Right lobe of liver (tissue), 6 donors: ENCODE data around the gene PHKB. TPM values are rescaled to one million over a fixed set of nuclear protein-coding genes. Genes with fewer than 3 reads are reported as not detected.

ENCODE experiments used
- ATAC-seq, 4 donors: fragments of 200-7000 bp; cut with Tn5 transposase; one replicate each; pipeline ENCODE4 v1.9.1; 2020; ENCODE audit warnings: mild to moderate bottlenecking in 4 of 4, moderate library complexity in 4 of 4
- DNase-seq, 3 donors: peaks; one replicate each; pipeline ENCODE4 v3.0.0-alpha.2; 2020
- H3K27ac ChIP-seq, 3 donors: fragments of 200-600 bp; one replicate each; pipeline ENCODE4 v1.8.0; 2022
- H3K27me3 ChIP-seq, 2 donors: fragments of 200-600 bp; one replicate each; pipeline ENCODE4 v1.8.0; 2022
- H3K36me3 ChIP-seq, 4 donors: fragments of 200-600 bp; sonication (generic) in 1 of 4; one replicate each; pipeline versions ENCODE4 v1.5.1 to v1.8.0; 2017 to 2022; ENCODE audit warnings: control low read depth in 1 of 4
- H3K4me1 ChIP-seq, 4 donors: fragments of 200-600 bp; sonication (generic) in 1 of 4; one replicate each; pipeline versions ENCODE4 v1.5.1 to v1.8.0; 2017 to 2022; ENCODE audit warnings: control low read depth in 1 of 4
- H3K4me3 ChIP-seq, 3 donors: fragments of 200-600 bp; one replicate each; pipeline ENCODE4 v1.8.0; 2022
- H3K9me3 ChIP-seq, 4 donors: fragments of 200-600 bp; sonication (generic) in 1 of 4; one replicate each; pipeline versions ENCODE4 v1.5.1 to v1.8.0; 2017 to 2022; ENCODE audit warnings: control low read depth in 1 of 4
- POLR2A ChIP-seq: fragments of 450-650 bp; IDR thresholded peaks from one replicate; pipeline ENCODE4 v1.6.1; 2017; ENCODE audit warnings: antibody characterized with exemption, mild to moderate bottlenecking
- WGBS: methylation state at CpG from one replicate; pipeline ENCODE4 v1.1.6; 2018; ENCODE audit warnings: low coverage, low lambda C conversion rate; ENCODE audit not compliant: insufficient coverage; ENCODE audit errors: missing lambda C conversion rate; 5-methylcytosine and 5-hydroxymethylcytosine counted together
- intact Hi-C, 2 donors: fragments of 100-400 bp; cut with DNase I; formaldehyde crosslinking; loops; one replicate each; pipeline versions ENCODE4 v1.11.2 to v1.14.1; 2022
- total RNA-seq, 6 experiments: library from RNA; depleted of rRNA in 2 of 6; stranded (reverse); fragments of >200 nt in 2 of 6; fragmentation: NEBNext Ultra II Directional in 3 of 6; extraction: Animal tissue kit (Norgen Biotek cat#: 25700) in 3 of 6; gene quantifications; one replicate each; pipeline versions ENCODE4 v1.1.0 to v1.2.4, GENCODE V29; 2016 to 2023
- TF ChIP-seq, protein P1 (sequence below), 4 donors: fragments of 200-600 bp in 3 of 4; fragments of 450-650 bp in 1 of 4; IDR thresholded peaks; one replicate each; pipeline versions ENCODE4 v1.5.1 to v1.8.0; 2016 to 2022; ENCODE audit warnings: antibody characterized with exemption in 4 of 4, mild to moderate bottlenecking in 2 of 4
- donor health status: DM: no; HTN: yes; CAD: no.
- donor health status: DM: no; HTN: no; CAD: no.
- donor health status: DM: no; HTN: no; CAD: no.
- donor health status: DM: no; HTN: yes; CAD: no.
- donor health status: DM: no; HTN: yes; CAD: no.

The PHKB gene
- total RNA-seq, 6 experiments from 2014 or later, result 28.9 to 45.3 (median 35.4) TPM

DNA sequence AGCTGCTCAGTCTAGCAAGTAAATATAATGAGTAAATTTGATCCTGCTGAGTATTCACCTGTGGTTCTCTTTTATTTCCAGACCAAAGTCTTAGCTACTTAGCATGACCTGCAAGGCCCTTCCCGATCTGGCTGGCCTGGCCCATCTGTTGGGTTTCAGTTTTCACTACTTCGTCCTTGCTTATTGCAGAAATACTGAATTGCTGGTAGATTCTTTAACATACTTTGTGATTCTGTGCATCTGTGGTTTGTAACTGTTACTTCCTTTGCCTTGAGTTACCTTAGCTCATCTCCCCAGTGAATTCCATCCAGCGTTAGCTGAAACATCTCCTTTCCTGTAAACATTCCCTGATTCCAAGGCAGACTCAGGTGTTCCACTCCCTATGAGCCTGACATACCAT, 131.1 kb downstream of the PHKB start:
- no peaks in the 10 kb centered on the region for H3K9me3 ChIP-seq
- intact Hi-C loops, result no loop called here
- no peak for TF ChIP-seq POLR2A
- TF ChIP-seq, protein P1, sequence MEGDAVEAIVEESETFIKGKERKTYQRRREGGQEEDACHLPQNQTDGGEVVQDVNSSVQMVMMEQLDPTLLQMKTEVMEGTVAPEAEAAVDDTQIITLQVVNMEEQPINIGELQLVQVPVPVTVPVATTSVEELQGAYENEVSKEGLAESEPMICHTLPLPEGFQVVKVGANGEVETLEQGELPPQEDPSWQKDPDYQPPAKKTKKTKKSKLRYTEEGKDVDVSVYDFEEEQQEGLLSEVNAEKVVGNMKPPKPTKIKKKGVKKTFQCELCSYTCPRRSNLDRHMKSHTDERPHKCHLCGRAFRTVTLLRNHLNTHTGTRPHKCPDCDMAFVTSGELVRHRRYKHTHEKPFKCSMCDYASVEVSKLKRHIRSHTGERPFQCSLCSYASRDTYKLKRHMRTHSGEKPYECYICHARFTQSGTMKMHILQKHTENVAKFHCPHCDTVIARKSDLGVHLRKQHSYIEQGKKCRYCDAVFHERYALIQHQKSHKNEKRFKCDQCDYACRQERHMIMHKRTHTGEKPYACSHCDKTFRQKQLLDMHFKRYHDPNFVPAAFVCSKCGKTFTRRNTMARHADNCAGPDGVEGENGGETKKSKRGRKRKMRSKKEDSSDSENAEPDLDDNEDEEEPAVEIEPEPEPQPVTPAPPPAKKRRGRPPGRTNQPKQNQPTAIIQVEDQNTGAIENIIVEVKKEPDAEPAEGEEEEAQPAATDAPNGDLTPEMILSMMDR (IDR thresholded peaks at IDR 0.05), result no peak
- H3K36me3 ChIP-seq, result peaks cover 0 to 42% (median 6%) of the 10 kb centered on the region in 4 donors
- no peaks in the 10 kb centered on the region for H3K27me3 ChIP-seq
- ATAC-seq (no peak), DNase-seq (no peak)
- no peak overlapping the region for H3K27ac ChIP-seq
- H3K4me1 ChIP-seq, result no peaks in the 10 kb centered on the region
- WGBS, result 93% methylated on average over 3 of the region's 3 CpGs
- H3K4me3 ChIP-seq, result no peak overlapping the region

DNA sequence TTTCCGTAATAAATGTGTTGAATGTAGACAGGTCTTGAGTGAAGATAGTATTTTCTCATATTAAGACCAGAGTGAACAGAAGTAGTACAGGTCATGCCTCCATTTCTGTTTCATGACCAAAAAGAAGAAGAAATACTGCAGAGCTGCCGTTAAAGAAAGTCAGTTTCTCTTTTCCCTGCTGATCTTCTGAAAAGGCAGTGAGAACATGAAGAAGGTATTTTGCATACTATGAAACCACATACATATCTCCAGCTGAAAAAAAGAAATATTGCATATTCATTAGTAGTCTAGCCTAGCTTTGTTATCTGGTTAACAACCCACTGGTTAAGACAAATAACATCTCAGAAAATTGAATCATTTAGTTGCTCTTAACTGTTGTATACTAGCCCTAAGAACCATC, 138.4 kb downstream of the PHKB start:
- Histone ChIP-seq H3K36me3 (peaks cover 0 to 3% (median 2%) of the 10 kb centered on the region in 4 donors), H3K4me1 (no peaks in the 10 kb centered on the region), H3K27me3 (no peaks in the 10 kb centered on the region), H3K4me3 (no peak overlapping the region), H3K27ac (no peak overlapping the region), H3K9me3 (no peaks in the 10 kb centered on the region)
- DNase-seq, result no peak
- TF ChIP-seq, protein P1 (IDR thresholded peaks at IDR 0.05), result no peak
- TF ChIP-seq POLR2A, result no peak
- ATAC-seq, result no peak
- intact Hi-C loops, result no loop called here
- 79% methylated on average over 2 of the region's 2 CpGs for WGBS

DNA sequence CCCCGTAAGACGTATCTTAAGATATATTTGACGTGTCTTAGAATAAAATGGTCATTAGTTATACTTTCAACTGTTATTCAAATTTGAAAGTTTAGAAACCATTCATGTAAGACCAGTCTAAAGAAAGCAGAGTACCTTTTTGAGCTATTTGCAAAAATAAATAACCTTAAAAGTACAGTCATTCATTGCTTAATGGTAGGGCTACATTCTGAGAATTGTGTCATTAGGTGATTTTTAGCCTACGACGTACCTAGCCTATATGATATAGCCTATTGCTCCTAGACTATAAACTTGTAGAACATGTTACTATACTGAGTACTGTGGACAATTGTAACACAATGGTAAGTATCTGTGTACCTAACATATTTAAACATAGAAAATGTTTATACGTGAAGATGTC, 139.2 kb downstream of the PHKB start:
- Histone ChIP-seq H3K27ac (no peak overlapping the region), H3K4me3 (no peak overlapping the region), H3K9me3 (no peaks in the 10 kb centered on the region), H3K36me3 (peaks cover 0 to 3% (median 2%) of the 10 kb centered on the region in 4 donors), H3K4me1 (no peaks in the 10 kb centered on the region), H3K27me3 (no peaks in the 10 kb centered on the region)
- DNase-seq (no peak), ATAC-seq (no peak)
- intact Hi-C loops, result no loop called here
- TF ChIP-seq, protein P1 (IDR thresholded peaks at IDR 0.05), result no peak
- no peak for TF ChIP-seq POLR2A
- WGBS, result 94% methylated on average over 6 of the region's 6 CpGs

DNA sequence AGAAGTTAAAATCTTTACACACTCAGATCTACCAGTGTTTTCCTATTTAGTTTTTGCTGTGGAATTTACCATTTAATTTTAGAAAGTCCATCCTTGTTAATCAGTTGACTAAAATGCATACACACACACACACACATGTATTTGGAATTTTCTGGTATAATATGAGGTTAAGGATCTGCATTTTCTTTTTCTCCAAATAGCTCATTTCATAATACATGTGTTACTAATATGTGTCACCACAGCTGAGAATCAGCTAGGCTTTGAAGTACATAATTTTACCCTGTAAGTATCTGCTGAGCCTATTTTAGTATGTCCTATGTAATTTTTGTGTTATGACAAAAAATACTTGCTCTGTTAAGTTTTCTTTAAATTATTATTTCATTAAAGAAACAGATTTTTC, 143.2 kb downstream of the PHKB start:
- H3K4me1 ChIP-seq, result no peaks in the 10 kb centered on the region
- intact Hi-C loops, result no loop called here
- ATAC-seq (no peak), DNase-seq (no peak)
- H3K36me3 ChIP-seq, result peaks cover 0 to 3% (median 2%) of the 10 kb centered on the region in 4 donors
- H3K27me3 ChIP-seq, result no peaks in the 10 kb centered on the region
- no peak overlapping the region for H3K27ac ChIP-seq
- no peak overlapping the region for H3K4me3 ChIP-seq
- TF ChIP-seq, protein P1 (IDR thresholded peaks at IDR 0.05), result no peak
- H3K9me3 ChIP-seq, result no peaks in the 10 kb centered on the region

DNA sequence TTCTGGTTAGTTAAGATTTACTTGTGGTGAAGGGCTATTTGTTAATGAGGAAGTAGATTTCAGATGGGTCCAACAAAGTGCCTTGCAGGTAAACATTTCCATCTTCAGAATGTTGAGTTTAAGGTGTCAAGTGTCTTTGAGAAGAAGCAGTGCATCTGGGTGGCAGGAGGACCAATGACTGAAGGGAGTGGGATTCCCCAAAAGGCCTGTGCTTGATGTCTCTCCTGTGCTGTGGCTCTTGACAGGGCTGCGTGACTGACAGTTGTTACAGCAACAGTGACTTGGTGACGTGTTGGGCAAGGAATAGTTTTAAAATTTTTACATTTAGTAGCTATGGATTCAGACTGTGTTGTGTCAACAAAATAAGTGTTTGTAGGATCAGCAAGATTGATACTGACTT, 149.9 kb downstream of the PHKB start:
- ATAC-seq, result no peak
- Histone ChIP-seq H3K36me3 (no peaks in the 10 kb centered on the region), H3K27ac (no peak overlapping the region), H3K4me3 (no peak overlapping the region), H3K27me3 (no peaks in the 10 kb centered on the region), H3K9me3 (no peaks in the 10 kb centered on the region), H3K4me1 (no peaks in the 10 kb centered on the region)
- no peak for TF ChIP-seq POLR2A
- TF ChIP-seq, protein P1 (IDR thresholded peaks at IDR 0.05), result no peak
- intact Hi-C loops, result no loop called here
- DNase-seq, result no peak
- WGBS, result 100% methylated on average over 2 of the region's 2 CpGs
